Stimulated activated memory B cell treated with anti-CD40 and anti-IgM and Interleukin-4, amounts not matched to agents 10 μg/mL and 1 μg/mL and 100 μg/mL, for 72 hours (primary cell): ENCODE measurements around the gene KIN.
"Not testable (repeated sequence)": the region's sequence is repeated elsewhere in the genome, so short reads cannot be mapped to it uniquely, and the experiment has no call there.

Experiments used
- ATAC-seq: fragments of 150-1000 bp; cut with Tn5 transposase; 2 replicates; pipeline ENCODE4 v1.10.0; 2021
- H3K27ac Mint-ChIP-seq: one replicate; pipeline ENCODE4 v1.8.0; 2022; ENCODE audit warnings: mild to moderate bottlenecking, mixed read lengths
- H3K27me3 Mint-ChIP-seq: one replicate; pipeline ENCODE4 v1.8.0; 2022; ENCODE audit warnings: mixed read lengths
- H3K36me3 Mint-ChIP-seq: one replicate; pipeline ENCODE4 v1.8.0; 2022; ENCODE audit warnings: mixed read lengths
- H3K4me1 Mint-ChIP-seq: one replicate; pipeline ENCODE4 v1.8.0; 2022; ENCODE audit warnings: mixed read lengths
- H3K4me3 Mint-ChIP-seq: one replicate; pipeline ENCODE4 v1.8.0; 2022; ENCODE audit warnings: mild to moderate bottlenecking, moderate library complexity, mixed read lengths
- H3K9me3 Mint-ChIP-seq: one replicate; pipeline ENCODE4 v1.8.0; 2022; ENCODE audit warnings: mixed read lengths

Gene KIN, protein sequence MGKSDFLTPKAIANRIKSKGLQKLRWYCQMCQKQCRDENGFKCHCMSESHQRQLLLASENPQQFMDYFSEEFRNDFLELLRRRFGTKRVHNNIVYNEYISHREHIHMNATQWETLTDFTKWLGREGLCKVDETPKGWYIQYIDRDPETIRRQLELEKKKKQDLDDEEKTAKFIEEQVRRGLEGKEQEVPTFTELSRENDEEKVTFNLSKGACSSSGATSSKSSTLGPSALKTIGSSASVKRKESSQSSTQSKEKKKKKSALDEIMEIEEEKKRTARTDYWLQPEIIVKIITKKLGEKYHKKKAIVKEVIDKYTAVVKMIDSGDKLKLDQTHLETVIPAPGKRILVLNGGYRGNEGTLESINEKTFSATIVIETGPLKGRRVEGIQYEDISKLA

DNA sequence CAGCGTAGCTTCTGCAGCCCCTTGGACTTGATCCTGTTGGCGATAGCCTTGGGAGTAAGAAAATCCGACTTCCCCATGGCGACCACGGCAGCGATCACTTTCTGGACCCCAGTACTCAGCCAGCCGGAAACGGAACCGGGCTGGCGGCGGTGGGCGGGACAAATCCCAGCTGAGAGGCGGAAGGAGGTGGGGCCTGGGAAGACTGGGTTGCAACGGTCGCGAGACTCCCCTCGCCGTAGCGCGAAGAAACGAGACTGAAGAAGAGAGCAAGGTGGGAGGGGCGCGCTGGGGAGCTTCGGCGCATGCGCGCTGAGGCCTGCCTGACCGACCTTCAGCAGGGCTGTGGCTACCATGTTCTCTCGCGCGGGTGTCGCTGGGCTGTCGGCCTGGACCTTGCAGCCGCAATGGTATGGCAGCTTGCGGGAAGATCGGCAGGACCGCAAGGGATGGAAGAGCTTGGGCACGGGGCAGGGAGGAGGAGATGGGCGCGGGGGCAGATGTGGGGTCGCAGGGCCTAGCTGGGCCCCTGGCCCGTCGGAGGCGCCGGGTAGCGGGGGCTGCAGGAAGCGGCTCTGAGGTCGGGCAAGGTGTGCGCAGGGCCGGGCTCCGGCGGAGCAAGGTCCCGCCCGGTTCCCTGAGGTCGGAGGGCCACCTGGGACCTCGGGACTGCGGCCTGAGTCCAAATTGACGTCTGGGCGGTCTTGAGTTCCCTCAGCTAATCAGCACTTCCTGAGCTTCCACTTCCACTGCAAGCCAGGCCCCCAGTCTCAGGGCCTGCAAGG lies at the start of gene KIN, which contains the start of gene ATP5F1C:
TSS of gene KIN (minus strand) at position 137 of the 782 bp plus-strand sequence. CDS start at position 77, 60 bp downstream.
TSS of gene ATP5F1C (plus strand) at position 321 of the 782 bp plus-strand sequence. CDS start at position 352, 31 bp downstream.
- no peak within 1 kb of the TSS for H3K27ac Mint-ChIP-seq
- peak; percentile 98 for ATAC-seq

DNA sequence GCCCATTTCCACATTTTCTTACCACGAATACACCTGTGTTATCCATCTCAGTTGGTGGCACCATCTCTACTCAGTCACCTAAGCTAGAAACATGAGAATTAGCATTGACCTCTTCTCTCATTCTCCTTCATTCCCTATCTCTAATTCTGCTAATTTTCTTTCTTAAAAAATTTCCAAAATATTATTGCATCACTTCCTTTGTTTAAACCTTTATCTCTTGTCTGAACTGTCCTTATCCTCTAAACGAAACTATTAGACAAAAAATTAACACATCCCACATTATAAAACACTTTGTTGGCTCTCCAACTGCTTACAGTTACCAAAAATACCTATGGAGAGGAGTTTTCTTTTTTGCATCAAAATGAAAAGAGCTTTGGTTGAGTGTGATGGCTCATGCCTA lies 48.8 kb upstream of the KIN start:
- Mint-ChIP-seq H3K9me3 (no peaks in the 10 kb centered on the region), H3K4me1 (peaks cover 27% of the 10 kb centered on the region), H3K27ac (no peak overlapping the region), H3K27me3 (no peaks in the 10 kb centered on the region), H3K36me3 (peaks cover 50% of the 10 kb centered on the region), H3K4me3 (no peak overlapping the region)
- ATAC-seq, result no peak

More for the DNA sequence above, at the start of gene KIN, which contains the start of gene ATP5F1C:
- no peaks in the 10 kb centered on the region for H3K27me3 Mint-ChIP-seq
- H3K4me3 Mint-ChIP-seq, result no peak within 1 kb of the TSS
- H3K36me3 Mint-ChIP-seq, result peaks cover 28% of the 10 kb centered on the region
- peaks cover 73% of the 10 kb centered on the region for H3K4me1 Mint-ChIP-seq
- no peaks in the 10 kb centered on the region for H3K9me3 Mint-ChIP-seq

DNA sequence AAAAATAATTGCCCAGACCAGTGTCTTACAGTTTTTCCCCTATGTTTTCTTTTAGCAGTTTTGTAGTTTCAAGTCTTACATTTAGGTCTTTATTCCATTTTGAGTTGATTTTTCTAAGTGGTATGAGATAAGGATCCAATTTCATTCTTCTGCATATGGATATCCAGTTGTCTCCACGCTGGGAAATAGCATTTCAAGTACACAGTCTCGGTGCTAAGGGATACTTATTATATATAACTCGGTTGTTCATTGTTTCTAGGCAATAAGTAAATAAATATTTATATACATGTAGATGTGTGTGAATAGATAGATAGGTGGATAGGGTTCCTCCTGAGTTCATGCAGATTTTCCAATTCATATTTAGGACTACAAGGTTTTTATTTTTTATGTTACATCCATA lies 46.5 kb upstream of the KIN start:
- Mint-ChIP-seq H3K4me1 (peaks cover 27% of the 10 kb centered on the region), H3K27me3 (no peaks in the 10 kb centered on the region), H3K27ac (no peak overlapping the region), H3K9me3 (no peaks in the 10 kb centered on the region), H3K4me3 (no peak overlapping the region), H3K36me3 (peaks cover 49% of the 10 kb centered on the region)
- ATAC-seq, result no peak

DNA sequence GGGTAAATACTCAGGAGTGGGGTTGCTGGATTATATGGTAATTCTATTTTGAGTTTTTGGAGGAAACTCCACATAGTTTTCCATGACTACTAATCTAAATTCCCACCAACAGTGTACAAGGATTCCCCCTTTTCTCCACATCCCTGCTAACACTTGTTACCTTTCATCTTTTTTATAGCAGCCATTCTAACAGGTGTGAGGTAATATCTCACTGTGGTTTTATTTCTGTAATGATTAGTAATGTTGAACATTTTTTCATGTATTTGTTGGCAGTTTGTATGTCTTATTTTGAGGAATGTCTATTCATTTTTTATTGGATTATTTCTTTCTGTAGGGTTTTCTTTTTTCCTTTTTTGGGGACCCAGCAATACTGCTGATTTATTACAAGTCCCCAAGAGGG lies 45.4 kb upstream of the KIN start:
- Mint-ChIP-seq H3K4me3 (no peak overlapping the region), H3K9me3 (no peaks in the 10 kb centered on the region), H3K4me1 (peaks cover 27% of the 10 kb centered on the region), H3K27ac (no peak overlapping the region), H3K36me3 (peaks cover 48% of the 10 kb centered on the region), H3K27me3 (no peaks in the 10 kb centered on the region)
- ATAC-seq, result no peak

DNA sequence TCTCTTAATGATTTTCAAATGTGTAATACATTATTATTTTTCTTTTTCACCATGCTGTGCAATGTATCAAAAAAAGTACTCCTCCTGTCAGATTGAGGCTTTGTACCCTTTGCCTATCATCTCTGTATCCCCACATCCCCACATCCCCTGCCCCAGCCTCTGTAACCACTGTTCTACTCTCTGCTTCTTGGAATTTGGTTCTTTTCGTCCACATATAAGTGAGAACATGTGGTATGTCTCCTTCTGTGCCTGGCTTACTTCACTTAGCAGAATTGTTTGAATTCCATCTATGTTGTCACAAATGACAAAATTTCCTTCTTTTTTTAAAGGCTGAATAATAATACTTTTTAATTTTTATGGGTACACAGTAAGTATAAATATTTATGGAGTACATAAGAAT lies 44.3 kb upstream of the KIN start:
- Mint-ChIP-seq H3K4me1 (peaks cover 34% of the 10 kb centered on the region), H3K9me3 (no peaks in the 10 kb centered on the region), H3K27me3 (no peaks in the 10 kb centered on the region), H3K36me3 (peaks cover 60% of the 10 kb centered on the region), H3K4me3 (no peak overlapping the region), H3K27ac (no peak overlapping the region)
- ATAC-seq, result no peak

DNA sequence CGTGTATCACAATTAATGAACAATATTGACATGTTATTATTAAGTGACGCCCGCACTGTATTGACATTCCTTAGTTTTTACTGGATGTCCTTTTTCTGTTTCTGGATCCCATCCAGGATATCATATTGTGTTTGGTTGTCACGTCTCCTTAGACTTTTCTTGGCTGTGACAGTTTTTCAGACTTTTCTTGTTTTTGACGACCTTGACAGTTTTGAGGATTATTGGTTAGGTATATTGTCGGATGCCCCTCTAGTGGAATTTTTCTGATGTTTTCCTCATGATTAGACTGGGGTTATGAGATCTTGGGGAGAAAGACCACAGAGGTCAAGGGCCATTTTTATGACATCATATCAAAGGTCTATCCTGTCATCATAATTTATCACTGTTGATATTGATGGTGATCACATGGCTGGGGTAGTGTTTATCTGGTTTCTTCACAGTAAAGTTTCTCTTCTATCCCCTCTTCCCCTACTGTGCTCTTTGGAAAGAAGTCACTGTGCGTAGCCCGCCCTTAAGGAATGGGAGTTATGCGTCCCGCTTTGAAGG lies 41.6 kb upstream of the KIN start:
- no peak for ATAC-seq
- no peak overlapping the region for H3K27ac Mint-ChIP-seq
- no peaks in the 10 kb centered on the region for H3K9me3 Mint-ChIP-seq
- no peaks in the 10 kb centered on the region for H3K27me3 Mint-ChIP-seq
- H3K4me1 Mint-ChIP-seq, result peaks cover 23% of the 10 kb centered on the region
- no peak overlapping the region for H3K4me3 Mint-ChIP-seq
- H3K36me3 Mint-ChIP-seq, result peaks cover 57% of the 10 kb centered on the region

DNA sequence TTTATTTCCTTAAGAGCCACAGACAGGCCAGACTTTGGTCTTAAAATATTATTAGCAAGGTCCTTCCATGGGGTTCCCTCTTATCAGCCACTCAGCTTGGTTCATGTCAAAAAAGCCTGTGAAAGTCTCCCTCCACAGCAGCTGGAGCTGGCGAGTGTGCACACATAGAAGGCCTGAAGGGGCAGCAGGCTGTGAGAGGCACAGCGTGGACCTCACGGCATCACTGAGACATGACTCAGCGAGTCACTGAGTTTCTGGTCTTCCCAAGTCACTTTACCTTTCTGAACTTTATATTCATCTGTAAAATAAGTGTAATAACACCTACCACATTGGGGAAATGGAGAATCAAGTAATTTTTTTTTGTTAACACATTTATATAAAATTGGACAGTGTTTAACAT lies 39.2 kb upstream of the KIN start:
- H3K36me3 Mint-ChIP-seq, result peaks cover 50% of the 10 kb centered on the region
- no peaks in the 10 kb centered on the region for H3K9me3 Mint-ChIP-seq
- H3K27me3 Mint-ChIP-seq, result no peaks in the 10 kb centered on the region
- H3K4me3 Mint-ChIP-seq, result no peak overlapping the region
- no peak for ATAC-seq
- H3K4me1 Mint-ChIP-seq, result peaks cover 13% of the 10 kb centered on the region
- peak overlapping the region; percentile 46 for H3K27ac Mint-ChIP-seq

DNA sequence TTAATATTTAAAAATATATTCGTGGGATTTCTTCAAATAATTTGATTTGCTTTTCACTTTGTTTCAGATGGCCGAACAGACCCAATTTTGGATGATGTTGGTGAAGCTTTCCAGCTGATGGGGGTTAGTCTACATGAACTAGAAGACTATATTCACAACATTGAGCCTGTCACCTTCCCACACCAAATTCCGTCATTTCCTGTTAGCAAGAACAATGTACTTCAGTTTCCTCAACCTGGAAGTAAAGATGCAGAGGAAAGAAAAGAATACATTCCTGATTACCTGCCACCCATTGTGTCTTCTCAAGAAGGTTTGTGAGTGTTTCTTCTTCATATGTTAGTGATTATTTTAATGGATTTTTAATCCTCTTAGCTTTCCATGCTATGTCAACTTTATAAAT lies 36.5 kb upstream of the KIN start:
- no peak overlapping the region for H3K27ac Mint-ChIP-seq
- no peaks in the 10 kb centered on the region for H3K9me3 Mint-ChIP-seq
- H3K36me3 Mint-ChIP-seq, result peaks cover 39% of the 10 kb centered on the region
- no peak for ATAC-seq
- peaks cover 34% of the 10 kb centered on the region for H3K4me1 Mint-ChIP-seq
- no peaks in the 10 kb centered on the region for H3K27me3 Mint-ChIP-seq
- H3K4me3 Mint-ChIP-seq, result no peak overlapping the region

DNA sequence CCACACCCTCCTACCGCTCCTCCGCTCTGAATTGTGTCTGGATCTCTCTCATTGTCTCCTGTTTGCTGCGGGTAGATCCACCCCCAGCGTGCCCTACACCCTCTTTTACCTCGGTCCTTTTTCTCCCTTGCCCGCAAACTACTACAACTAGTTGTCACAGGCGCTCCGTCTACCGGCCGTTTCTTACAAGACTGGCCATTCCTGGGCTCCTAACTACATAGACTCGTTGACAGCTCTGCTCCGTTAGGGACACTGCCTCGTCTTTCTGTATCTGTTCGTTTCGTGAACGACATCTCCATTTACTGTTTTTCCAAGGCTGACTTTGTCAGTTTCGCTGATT lies 31.3 kb upstream of the KIN start:
- Mint-ChIP-seq H3K4me1 (peaks cover 40% of the 10 kb centered on the region), H3K36me3 (no peaks in the 10 kb centered on the region), H3K9me3 (no peaks in the 10 kb centered on the region), H3K27me3 (no peaks in the 10 kb centered on the region), H3K4me3 (peak overlapping the region; percentile 95), H3K27ac (peak overlapping the region; percentile 87)
- peak; percentile 56 for ATAC-seq

DNA sequence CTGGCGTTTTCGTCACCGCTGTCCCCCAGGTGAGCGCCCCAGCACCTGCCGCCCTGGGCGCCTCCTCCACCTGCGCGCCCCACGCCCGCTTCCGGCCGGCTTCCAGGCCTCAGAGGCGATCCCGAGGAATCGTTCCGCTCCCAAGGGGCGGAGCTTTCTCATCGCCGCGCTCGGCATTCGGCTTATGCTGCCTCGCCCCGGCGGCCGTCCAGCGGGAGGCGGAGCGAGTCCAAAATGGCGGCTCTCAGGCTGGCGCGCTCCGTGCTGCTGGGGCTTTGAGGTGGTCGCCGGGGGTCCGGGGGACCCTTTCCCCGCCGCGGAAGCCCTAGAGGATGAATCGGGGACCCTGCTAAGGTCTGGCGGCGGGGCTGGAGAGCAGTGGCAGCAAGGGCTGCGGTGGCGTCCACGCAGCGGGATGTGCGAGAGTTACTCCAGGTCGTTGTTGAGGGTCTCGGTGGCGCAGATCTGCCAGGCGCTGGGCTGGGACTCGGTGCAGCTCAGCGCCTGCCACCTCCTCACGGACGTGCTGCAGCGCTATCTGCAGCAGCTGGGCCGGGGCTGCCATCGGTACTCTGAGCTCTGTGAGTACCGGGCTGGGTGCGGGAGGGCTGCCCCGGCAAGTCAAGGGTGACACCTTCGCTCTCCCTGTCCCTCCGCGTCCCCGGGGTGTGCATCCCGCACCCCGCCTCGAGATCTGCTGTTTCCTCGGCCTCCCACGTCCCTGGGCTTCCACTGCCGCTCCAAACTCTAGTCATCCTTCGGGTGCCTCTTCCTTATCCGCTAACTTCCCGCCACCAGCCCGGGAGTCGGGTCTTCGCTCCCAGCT lies 30.7 kb upstream of the KIN start, which contains the start of gene TAF3:
TSS of gene TAF3 (plus strand) at position 211 of the 826 bp plus-strand sequence. CDS start at position 416, 205 bp downstream.
- H3K9me3 Mint-ChIP-seq, result no peaks in the 10 kb centered on the region
- H3K4me1 Mint-ChIP-seq, result peaks cover 40% of the 10 kb centered on the region
- H3K4me3 Mint-ChIP-seq, result peak within 1 kb of the TSS; percentile 95
- peak within 1 kb of the TSS; percentile 87 for H3K27ac Mint-ChIP-seq
- no peaks in the 10 kb centered on the region for H3K36me3 Mint-ChIP-seq
- H3K27me3 Mint-ChIP-seq, result peaks cover 3% of the 10 kb centered on the region
- peak; percentile 95 for ATAC-seq

DNA sequence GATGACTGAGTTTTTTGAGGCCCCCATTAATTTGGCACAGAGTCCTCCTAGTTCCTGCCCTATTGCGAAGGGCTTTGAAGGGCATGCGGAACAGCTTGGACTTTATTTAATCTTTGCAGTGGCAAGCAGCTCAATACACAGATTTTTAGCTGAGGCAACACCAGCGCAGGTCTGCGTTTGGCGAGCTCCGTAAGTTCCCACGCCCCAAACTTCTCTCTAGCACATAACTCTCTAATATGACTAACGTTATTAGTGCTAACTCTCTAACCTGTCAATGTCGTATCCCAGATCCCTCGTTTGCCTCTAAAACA lies 30.1 kb upstream of the KIN start:
- Mint-ChIP-seq H3K9me3 (no peaks in the 10 kb centered on the region), H3K36me3 (no peaks in the 10 kb centered on the region), H3K27me3 (peaks cover 9% of the 10 kb centered on the region), H3K4me1 (peaks cover 40% of the 10 kb centered on the region), H3K4me3 (peak overlapping the region; percentile 95), H3K27ac (peak overlapping the region; percentile 87)
- peak; percentile 32 for ATAC-seq

DNA sequence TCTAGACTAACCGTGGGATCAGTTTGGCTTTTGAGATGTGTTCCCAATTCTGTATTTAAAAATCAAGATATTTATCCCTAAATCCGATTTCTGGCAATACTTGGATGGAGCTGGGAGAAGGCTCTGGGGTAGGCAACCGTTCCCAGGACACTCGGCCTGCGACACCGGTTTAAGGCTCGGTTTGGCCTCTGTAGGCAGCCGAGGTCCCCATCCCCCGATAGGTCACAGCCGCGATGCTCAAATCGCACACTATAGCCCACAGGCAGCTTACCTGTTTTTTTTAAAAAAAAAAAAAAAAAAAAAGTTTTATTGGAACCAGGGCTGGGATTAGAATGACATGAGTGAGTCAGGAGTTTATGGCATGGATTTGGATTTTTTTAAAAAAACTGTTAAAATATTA lies 29.8 kb upstream of the KIN start:
- peaks cover 9% of the 10 kb centered on the region for H3K27me3 Mint-ChIP-seq
- H3K27ac Mint-ChIP-seq, result peak overlapping the region; percentile 87
- ATAC-seq, result no peak
- H3K36me3 Mint-ChIP-seq, result no peaks in the 10 kb centered on the region
- no peaks in the 10 kb centered on the region for H3K9me3 Mint-ChIP-seq
- peak overlapping the region; percentile 95 for H3K4me3 Mint-ChIP-seq
- H3K4me1 Mint-ChIP-seq, result peaks cover 40% of the 10 kb centered on the region

DNA sequence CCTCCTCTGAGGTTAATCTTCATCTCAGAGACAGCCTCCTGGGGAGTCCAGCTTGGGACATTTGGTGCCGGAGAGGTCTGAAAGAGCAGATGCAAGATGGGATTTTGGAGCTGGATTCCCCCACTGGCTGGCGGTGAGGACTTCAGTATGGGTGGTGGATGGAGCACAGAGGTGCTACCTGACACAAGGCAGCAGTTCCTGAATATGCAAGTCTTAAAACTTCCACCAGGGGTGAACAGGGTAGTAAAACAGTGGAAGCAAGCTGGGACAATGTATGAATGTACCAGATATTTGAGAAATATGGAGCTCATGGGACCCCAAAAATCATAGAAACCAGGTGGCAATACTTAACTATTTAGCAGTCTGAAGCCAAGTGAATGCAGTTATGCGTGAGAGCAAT lies 25.7 kb upstream of the KIN start:
- Mint-ChIP-seq H3K4me3 (no peak overlapping the region), H3K27ac (no peak overlapping the region), H3K36me3 (no peaks in the 10 kb centered on the region), H3K9me3 (no peaks in the 10 kb centered on the region), H3K27me3 (peaks cover 9% of the 10 kb centered on the region), H3K4me1 (peaks cover 11% of the 10 kb centered on the region)
- ATAC-seq, result no peak

DNA sequence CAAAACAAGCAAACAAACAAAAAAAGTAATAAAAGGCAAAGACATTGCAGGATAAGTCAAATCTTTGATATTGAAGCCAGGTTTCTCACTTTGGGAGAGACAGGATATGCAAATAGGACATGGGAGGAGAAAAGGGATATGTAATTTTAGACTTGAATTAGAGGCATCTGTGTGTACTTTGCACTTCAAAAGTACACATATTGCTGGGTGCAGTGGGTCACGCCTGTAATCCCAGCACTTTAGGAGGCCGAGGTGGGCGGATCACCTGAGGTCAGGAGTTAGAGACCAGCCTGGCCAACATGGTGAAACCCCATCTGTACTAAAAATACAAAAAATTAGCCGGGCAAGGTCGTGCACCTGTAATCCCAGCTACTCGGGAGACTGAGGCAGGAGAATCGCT lies 23.9 kb upstream of the KIN start:
- H3K27me3 Mint-ChIP-seq, ATAC-seq, H3K4me3 Mint-ChIP-seq, H3K9me3 Mint-ChIP-seq, H3K36me3 Mint-ChIP-seq, H3K27ac Mint-ChIP-seq, H3K4me1 Mint-ChIP-seq: not testable (repeated sequence)

DNA sequence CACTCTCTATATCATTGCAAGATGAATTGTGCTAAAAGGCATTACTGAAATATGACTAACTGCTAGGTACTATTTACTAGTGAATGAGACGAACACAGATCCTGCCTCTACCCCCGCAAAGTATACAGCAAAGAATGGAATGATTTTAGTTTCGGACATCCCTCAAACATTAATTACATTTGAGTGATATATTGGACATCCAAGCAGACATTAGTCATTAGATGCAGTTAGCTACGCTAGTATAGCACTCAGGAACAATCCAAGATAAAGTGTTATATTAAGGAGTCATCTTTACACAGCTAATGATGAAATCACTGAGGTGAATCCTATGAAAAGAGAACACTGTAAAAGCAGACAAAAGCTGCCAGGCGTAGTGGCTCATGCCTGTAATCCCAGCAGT lies 23.2 kb upstream of the KIN start:
- no peak for ATAC-seq
- H3K4me1 Mint-ChIP-seq, result no peaks in the 10 kb centered on the region
- peaks cover 9% of the 10 kb centered on the region for H3K27me3 Mint-ChIP-seq
- H3K4me3 Mint-ChIP-seq, result no peak overlapping the region
- peaks cover 6% of the 10 kb centered on the region for H3K36me3 Mint-ChIP-seq
- H3K9me3 Mint-ChIP-seq, result no peaks in the 10 kb centered on the region
- H3K27ac Mint-ChIP-seq, result no peak overlapping the region
